HG02981 (cell line): ENCODE results near the gene ITK.

Experiments
- ATAC-seq: cut with Tn5 transposase; IDR thresholded peaks from one replicate; pipeline ENCODE4 v1.9.1; 2021; ENCODE audit warnings: mild to moderate bottlenecking, moderate library complexity; ENCODE audit not compliant: unreplicated experiment

Gene ITK

DNA sequence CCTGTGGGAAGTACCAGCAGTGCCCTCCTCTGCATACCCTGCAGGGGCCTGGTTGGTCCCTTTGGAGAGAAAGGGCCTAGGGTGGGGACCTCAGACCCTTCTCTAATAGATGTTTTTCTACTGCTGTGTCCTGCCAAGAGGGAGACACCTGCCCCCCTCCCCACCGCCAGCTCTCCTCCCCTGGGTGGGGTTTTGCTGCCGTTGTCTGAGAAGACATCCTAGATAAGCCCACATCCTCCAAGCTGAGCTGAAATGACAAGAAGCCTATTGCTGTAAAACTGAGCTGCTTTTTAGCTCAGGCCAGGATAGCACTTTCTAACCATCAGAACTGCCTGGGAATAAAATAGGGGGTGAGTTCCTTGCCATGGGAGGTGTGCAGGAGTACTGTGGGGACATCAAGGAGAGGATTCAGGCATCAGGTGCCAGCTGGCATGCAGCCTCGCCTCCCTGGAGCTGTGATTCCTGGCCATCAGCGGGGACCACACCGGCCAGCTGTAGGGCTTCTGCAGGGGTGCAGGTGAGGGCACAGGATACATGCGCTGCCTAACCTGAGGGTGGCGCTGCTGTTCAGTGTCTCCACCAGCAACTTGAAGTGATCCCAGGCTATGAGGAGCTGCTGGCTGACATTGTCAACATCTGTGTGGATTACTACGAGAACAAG, 123.2 kb downstream of the ITK start:
- no peak for ATAC-seq
